B cell (primary cell): ENCODE results near the gene RNF224. TPM values are rescaled to one million over a fixed set of nuclear protein-coding genes. Genes with fewer than 3 reads are reported as not detected.

ENCODE experiments used
- ATAC-seq: fragments of 200-7000 bp; cut with Tn5 transposase; one replicate; pipeline ENCODE4 v1.10.0; 2021; ENCODE audit warnings: low read depth, mild to moderate bottlenecking, moderate number of reproducible peaks, moderate library complexity
- CTCF ChIA-PET: fragments of 350-600 bp; sonication (Branson Sonifier 250); formaldehyde crosslinking; loops from one replicate; lab custom pipeline; 2021; ENCODE audit warnings: antibody characterized with exemption, inconsistent platforms; lab: Charles Lee
- POLR2A ChIA-PET: fragments of 350-600 bp; sonication (Branson Sonifier 250); formaldehyde crosslinking; loops from one replicate; lab custom pipeline; 2021; ENCODE audit warnings: antibody characterized with exemption; lab: Charles Lee
- DNase-seq: peaks from one replicate; pipeline ENCODE4 v3.0.0; 2013
- H2AFZ ChIP-seq: 2 replicates; pipeline ENCODE4 v1.6.1; 2012; ENCODE audit warnings: mild to moderate bottlenecking, low read depth, low read length; ENCODE audit not compliant: insufficient read depth, poor library complexity, severe bottlenecking
- H3K27ac ChIP-seq, 2 donors: 1 replicate in 1 of 2; 2 replicates in 1 of 2; pipeline ENCODE4 v1.5.1; 2012 to 2013; ENCODE audit warnings: low read length in 2 of 2, mild to moderate bottlenecking in 2 of 2, moderate library complexity in 1 of 2
- H3K27me3 ChIP-seq, 4 experiments: fragments of 200-600 bp in 1 of 4; sonication (generic) in 1 of 4; replicated peaks in 1 of 4; 1 replicate in 2 of 4; 2 replicates in 2 of 4; pipeline versions ENCODE4 v1.6.1 to v1.7.0; 2013 to 2016; ENCODE audit warnings: low read length in 3 of 4, mild to moderate bottlenecking in 2 of 4, mixed read lengths in 1 of 4, moderate library complexity in 1 of 4; ENCODE audit not compliant: insufficient read depth in 4 of 4, control insufficient read depth in 3 of 4; ENCODE audit errors: control extremely low read depth in 1 of 4
- H3K36me3 ChIP-seq, 2 experiments: replicated peaks in 1 of 2; 1 replicate in 1 of 2; 2 replicates in 1 of 2; pipeline versions ENCODE4 v1.6.1 to v1.7.1; 2013; ENCODE audit warnings: low read length in 1 of 2; ENCODE audit not compliant: insufficient read depth in 2 of 2, control insufficient read depth in 1 of 2; ENCODE audit errors: control extremely low read depth in 1 of 2, extremely low read depth in 1 of 2
- H3K4me1 ChIP-seq, 2 donors: fragments of 200-600 bp in 1 of 2; sonication (generic) in 1 of 2; 1 replicate in 1 of 2; 2 replicates in 1 of 2; pipeline versions ENCODE4 v1.5.1 to v1.6.1; 2013 to 2017; ENCODE audit warnings: low read length in 2 of 2; ENCODE audit not compliant: control insufficient read depth in 2 of 2, insufficient read depth in 2 of 2
- H3K4me2 ChIP-seq: replicated peaks from 2 replicates; pipeline ENCODE3; 2012; ENCODE audit warnings: mild to moderate bottlenecking, low read depth, low read length; ENCODE audit not compliant: poor library complexity, severe bottlenecking
- H3K4me3 ChIP-seq, 5 experiments: fragments of 200-600 bp in 1 of 5; sonication (generic) in 1 of 5; 1 replicate in 3 of 5; 2 replicates in 2 of 5; pipeline versions ENCODE4 v1.5.1 to v1.7.0; 2011 to 2016; ENCODE audit warnings: low read length in 4 of 5, mild to moderate bottlenecking in 4 of 5, low read depth in 2 of 5, control low read depth in 1 of 5, moderate library complexity in 1 of 5; ENCODE audit not compliant: insufficient read depth in 1 of 5; ENCODE audit errors: control extremely low read depth in 1 of 5, extremely low read depth in 1 of 5
- H3K79me2 ChIP-seq: fragments of 200-600 bp; sonication (generic); one replicate; pipeline ENCODE4 v1.6.0; 2016; ENCODE audit warnings: low read length; ENCODE audit not compliant: control insufficient read depth, insufficient read depth
- H3K9ac ChIP-seq: fragments of 200-600 bp; sonication (generic); 2 replicates; pipeline ENCODE4 v1.6.1; 2017; ENCODE audit warnings: mild to moderate bottlenecking, low read length, moderate library complexity
- H3K9me3 ChIP-seq, 3 donors: one replicate each; pipeline versions ENCODE4 v1.6.1 to v1.7.1; 2013; ENCODE audit warnings: low read length in 2 of 3; ENCODE audit not compliant: control insufficient read depth in 2 of 3, insufficient read depth in 1 of 3; ENCODE audit errors: control extremely low read depth in 1 of 3
- H4K20me1 ChIP-seq: 2 replicates; pipeline ENCODE4 v1.6.0; 2012; ENCODE audit warnings: mild to moderate bottlenecking, low read length; ENCODE audit not compliant: insufficient read depth, control insufficient read depth, poor library complexity, severe bottlenecking
- H3K27ac Mint-ChIP-seq: one replicate; pipeline ENCODE4 v1.8.0; 2021; ENCODE audit warnings: mixed read lengths
- H3K27me3 Mint-ChIP-seq: one replicate; pipeline ENCODE4 v1.8.0; 2021; ENCODE audit warnings: mixed read lengths
- H3K4me1 Mint-ChIP-seq: one replicate; pipeline ENCODE4 v1.8.0; 2021; ENCODE audit warnings: mixed read lengths
- H3K4me3 Mint-ChIP-seq: one replicate; pipeline ENCODE4 v1.8.0; 2021; ENCODE audit warnings: mixed read lengths
- H3K9me3 Mint-ChIP-seq: one replicate; pipeline ENCODE4 v1.8.0; 2022; ENCODE audit warnings: mixed read lengths; ENCODE audit not compliant: insufficient read depth
- CTCF ChIP-seq: fragments of 200-600 bp; IDR thresholded peaks from one replicate; pipeline ENCODE4 v1.8.0; 2022; ENCODE audit warnings: antibody characterized with exemption, mild to moderate bottlenecking
- EZH2 ChIP-seq: IDR thresholded peaks from 2 replicates; pipeline ENCODE4 v1.6.1; 2012; ENCODE audit warnings: borderline replicate concordance, low read depth, mild to moderate bottlenecking, moderate library complexity, low read length; ENCODE audit not compliant: insufficient read depth, poor library complexity, severe bottlenecking
- WGBS: methylation state at CpG from one replicate; pipeline ENCODE4 v1.1.5; 2013; ENCODE audit warnings: missing lambda C conversion rate; ENCODE audit not compliant: insufficient coverage; 5-methylcytosine and 5-hydroxymethylcytosine counted together
- intact Hi-C: fragments of 100-400 bp; cut with micrococcal nuclease; formaldehyde crosslinking; loops from one replicate; pipeline ENCODE4 v1.10.0; 2022
- polyA plus RNA-seq: library from polyadenylated mRNA; depleted of rRNA; stranded (reverse); fragments of >200 nt; gene quantifications from 2 replicates; pipeline ENCODE4 v1.2.3, GENCODE V29; 2012
- total RNA-seq, 2 donors: library from RNA; stranded (reverse); fragments of 120-200 nt in 1 of 2; gene quantifications; 1 replicate in 1 of 2; 2 replicates in 1 of 2; pipeline versions ENCODE4 v1.2.3 to v1.2.4, GENCODE V29; 2013 to 2022

Gene RNF224
- total and polyA plus RNA-seq, 2 donors (not counting 1 experiment from before 2014, with no cell fraction given) = not detected

GRCh38 chr9:137250329-137251193 lies 23.3 kb downstream of the RNF224 start:
- H3K9me3 ChIP-seq = no peaks in the 10 kb centered on the region
- intact Hi-C loops = no loop called here
- ATAC-seq (no peak), DNase-seq (no peak)
- no peaks in the 10 kb centered on the region for H3K27me3 ChIP-seq
- peaks cover 3% of the 10 kb centered on the region for H3K79me2 ChIP-seq
- ChIA-PET POLR2A (no interaction called here), CTCF (interaction anchor here (1.1 kb wide), 1 partner anchor 14 kb away, joined by 3 read pairs; no protein-coding TSS in a partner anchor)
- no peaks in the 10 kb centered on the region for H3K9me3 Mint-ChIP-seq
- 88% methylated on average over 14 of the region's 18 CpGs for WGBS
- H3K27ac Mint-ChIP-seq = no peak overlapping the region
- H3K27ac ChIP-seq = no peak overlapping the region
- no peak overlapping the region for H3K9ac ChIP-seq
- peaks cover 3% of the 10 kb centered on the region for H4K20me1 ChIP-seq
- H3K4me1 Mint-ChIP-seq = peaks cover 12% of the 10 kb centered on the region
- H3K27me3 Mint-ChIP-seq = no peaks in the 10 kb centered on the region
- no peaks in the 10 kb centered on the region for H3K36me3 ChIP-seq
- H3K4me2 ChIP-seq = no peak overlapping the region
- TF ChIP-seq EZH2 = no peak
- TF ChIP-seq CTCF = no peak
- no peak overlapping the region for H3K4me3 Mint-ChIP-seq
- H3K4me3 ChIP-seq = no peak overlapping the region
- no peak overlapping the region for H2AFZ ChIP-seq
- H3K4me1 ChIP-seq = peaks cover 5 to 12% of the 10 kb centered on the region in 2 donors

- WGBS = 98% methylated on average over 4 of the region's 4 CpGs
These were observed 23.8 kb downstream of the RNF224 start, which contains the start of gene STPG3 for GRCh38 chr9:137251194-137251461. Gene STPG3, plus strand, starts transcription at chr9:137251286. Its CDS starts 1 bp downstream, at chr9:137251287.

More at GRCh38 chr9:137251194-137251461, 23.8 kb downstream of the RNF224 start, which contains the start of gene STPG3:
- TF ChIP-seq EZH2 = no peak
- TF ChIP-seq CTCF = no peak
- Histone ChIP-seq H3K27me3 (no peaks in the 10 kb centered on the region), H2AFZ (no peak within 1 kb of the TSS), H3K36me3 (no peaks in the 10 kb centered on the region), H3K4me2 (no peak within 1 kb of the TSS), H3K9me3 (no peaks in the 10 kb centered on the region), H3K79me2 (peaks cover 9% of the 10 kb centered on the region), H3K4me1 (peaks cover 9 to 18% of the 10 kb centered on the region in 2 donors), H3K4me3 (no peak within 1 kb of the TSS), H4K20me1 (peaks cover 8% of the 10 kb centered on the region), H3K9ac (no peak within 1 kb of the TSS), H3K27ac (no peak within 1 kb of the TSS)
- no peak for ATAC-seq
- Mint-ChIP-seq H3K27ac (no peak within 1 kb of the TSS), H3K4me1 (peaks cover 16% of the 10 kb centered on the region), H3K4me3 (no peak within 1 kb of the TSS), H3K9me3 (no peaks in the 10 kb centered on the region), H3K27me3 (no peaks in the 10 kb centered on the region)
- ChIA-PET CTCF (no interaction called here), POLR2A (no interaction called here)
- DNase-seq = no peak
- intact Hi-C loops = no loop called here
